AG04449 (cell line): ENCODE measurements around the gene SLC25A53.

Experiments used
- CTCF ChIA-PET: fragments of 350-600 bp; formaldehyde crosslinking; extraction: SDS; loops from one replicate; lab custom pipeline; 2021; ENCODE audit warnings: antibody characterized with exemption; lab: Yijun Ruan, JAX
- POLR2A ChIA-PET: fragments of 400-600, 350-600 bp; formaldehyde crosslinking; extraction: SDS; loops from one replicate; lab custom pipeline; 2020; ENCODE audit warnings: antibody characterized with exemption, inconsistent platforms; lab: Yijun Ruan, JAX
- DNase-seq: peaks from one replicate; pipeline ENCODE4 v3.0.0-alpha.2; 2010; ENCODE audit warnings: low read depth, low spot score
- H3K4me3 ChIP-seq: 2 replicates; pipeline ENCODE4 v1.5.1; 2011; ENCODE audit warnings: low read depth, mild to moderate bottlenecking, control low read depth, low read length
- TF ChIP-seq, protein P1 (sequence below): IDR thresholded peaks from one replicate; pipeline ENCODE4 v1.5.1; 2011; ENCODE audit warnings: mild to moderate bottlenecking, moderate library complexity, low read length, control low read depth, inconsistent platforms; ENCODE audit not compliant: insufficient read depth; ENCODE audit errors: missing control alignments

SLC25A53 gene

DNA sequence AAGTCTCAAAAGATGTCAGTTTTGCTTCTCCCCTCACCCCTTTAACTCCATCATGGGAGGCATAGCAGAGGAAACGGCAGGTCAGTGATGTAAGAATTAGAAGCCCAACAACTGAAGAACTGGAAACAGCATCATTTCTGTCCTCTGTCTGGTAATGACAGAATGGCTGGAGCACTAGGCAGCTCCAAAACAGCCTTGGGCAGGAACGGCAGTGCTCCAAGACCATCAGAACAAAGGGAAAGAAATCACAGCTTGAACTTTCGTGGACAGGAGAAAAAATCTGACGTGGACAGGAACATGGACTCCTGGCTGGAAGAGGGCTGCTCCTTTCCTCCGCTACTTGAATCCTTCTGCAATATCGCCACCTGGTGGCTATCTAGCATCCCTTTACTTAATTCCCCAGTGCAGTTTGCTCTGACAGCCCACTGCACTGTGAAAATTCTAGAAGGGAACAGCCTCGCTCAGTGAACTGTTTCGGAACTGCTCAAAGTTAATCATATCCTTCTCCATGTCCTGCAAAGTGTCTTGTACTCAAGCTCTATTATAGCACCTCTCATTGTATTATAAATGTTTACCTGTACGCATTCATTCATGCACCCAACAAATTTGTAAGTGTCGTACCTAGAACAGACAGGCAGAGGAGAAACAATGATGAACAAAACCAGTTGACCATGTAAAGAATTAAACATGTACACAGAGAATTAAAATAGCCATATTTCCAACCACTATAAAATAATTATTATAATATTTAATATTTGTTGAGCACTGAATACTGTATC, 20.4 kb downstream of the SLC25A53 start:
- POLR2A ChIA-PET: interaction anchor here (0.8 kb wide), 1 partner anchor 24 kb away, joined by 5 read pairs; the partner anchor contains the start of gene ZCCHC18
- TF ChIP-seq, protein P1, sequence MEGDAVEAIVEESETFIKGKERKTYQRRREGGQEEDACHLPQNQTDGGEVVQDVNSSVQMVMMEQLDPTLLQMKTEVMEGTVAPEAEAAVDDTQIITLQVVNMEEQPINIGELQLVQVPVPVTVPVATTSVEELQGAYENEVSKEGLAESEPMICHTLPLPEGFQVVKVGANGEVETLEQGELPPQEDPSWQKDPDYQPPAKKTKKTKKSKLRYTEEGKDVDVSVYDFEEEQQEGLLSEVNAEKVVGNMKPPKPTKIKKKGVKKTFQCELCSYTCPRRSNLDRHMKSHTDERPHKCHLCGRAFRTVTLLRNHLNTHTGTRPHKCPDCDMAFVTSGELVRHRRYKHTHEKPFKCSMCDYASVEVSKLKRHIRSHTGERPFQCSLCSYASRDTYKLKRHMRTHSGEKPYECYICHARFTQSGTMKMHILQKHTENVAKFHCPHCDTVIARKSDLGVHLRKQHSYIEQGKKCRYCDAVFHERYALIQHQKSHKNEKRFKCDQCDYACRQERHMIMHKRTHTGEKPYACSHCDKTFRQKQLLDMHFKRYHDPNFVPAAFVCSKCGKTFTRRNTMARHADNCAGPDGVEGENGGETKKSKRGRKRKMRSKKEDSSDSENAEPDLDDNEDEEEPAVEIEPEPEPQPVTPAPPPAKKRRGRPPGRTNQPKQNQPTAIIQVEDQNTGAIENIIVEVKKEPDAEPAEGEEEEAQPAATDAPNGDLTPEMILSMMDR: peak; percentile 58
- DNase-seq: peak; percentile 53
- CTCF ChIA-PET: interaction anchor here (0.7 to 2.7 kb wide), 23 partner anchors 8 to 446 kb away, joined by 3 to 17 read pairs (median 6); partner anchors contain the start of genes RAB9B, SLC25A53 and ZCCHC18
- peak overlapping the region; percentile 58 for H3K4me3 ChIP-seq

GRCh38 chrX:104135677-104136076, 21.1 kb downstream of the SLC25A53 start:
- H3K4me3 ChIP-seq: no peak overlapping the region
- CTCF ChIA-PET: interaction anchor here (0.7 to 2.6 kb wide), 20 partner anchors 8 to 445 kb away, joined by 3 to 17 read pairs (median 6); partner anchors contain the start of genes RAB9B, SLC25A53 and ZCCHC18
- POLR2A ChIA-PET: no interaction called here
- TF ChIP-seq, protein P1: no peak
- no peak for DNase-seq

DNA sequence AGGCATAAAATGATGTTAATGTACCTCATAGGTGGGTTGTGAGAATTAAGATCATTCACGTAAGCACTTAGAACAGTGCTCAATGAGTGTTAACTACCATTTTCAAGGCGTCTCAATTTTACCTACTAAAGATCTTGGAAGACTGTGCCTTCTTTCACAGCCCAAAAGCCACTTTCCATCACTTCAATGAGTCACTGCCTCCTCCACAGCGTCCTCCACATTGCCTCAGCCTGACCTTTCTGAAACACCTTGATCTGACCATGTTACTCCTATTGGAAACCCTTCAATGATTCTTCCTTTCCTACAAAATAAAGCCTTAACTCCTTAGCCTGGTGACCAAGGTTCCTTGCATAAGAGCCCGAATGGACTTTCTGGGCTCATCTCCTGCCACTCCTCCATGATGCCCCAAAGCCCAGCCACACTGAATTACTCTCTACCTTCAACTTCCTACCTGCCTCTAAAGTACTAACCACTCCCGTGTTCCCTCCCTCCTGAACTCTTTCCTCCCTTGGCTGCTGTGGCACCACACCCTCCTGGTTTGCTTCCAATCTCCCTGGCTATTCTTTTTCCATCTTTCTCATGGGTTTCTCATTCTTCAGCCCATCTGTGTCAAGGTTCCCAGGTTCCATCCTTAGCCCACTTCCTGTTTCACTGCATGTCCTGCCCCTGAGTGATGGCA, 22.1 kb downstream of the SLC25A53 start:
- CTCF ChIA-PET: interaction anchor here (1.1 kb wide), 1 partner anchor 21 kb away, joined by 3 read pairs; no protein-coding TSS in a partner anchor
- no peak overlapping the region for H3K4me3 ChIP-seq
- TF ChIP-seq, protein P1: no peak
- DNase-seq: no peak
- POLR2A ChIA-PET: no interaction called here

DNA sequence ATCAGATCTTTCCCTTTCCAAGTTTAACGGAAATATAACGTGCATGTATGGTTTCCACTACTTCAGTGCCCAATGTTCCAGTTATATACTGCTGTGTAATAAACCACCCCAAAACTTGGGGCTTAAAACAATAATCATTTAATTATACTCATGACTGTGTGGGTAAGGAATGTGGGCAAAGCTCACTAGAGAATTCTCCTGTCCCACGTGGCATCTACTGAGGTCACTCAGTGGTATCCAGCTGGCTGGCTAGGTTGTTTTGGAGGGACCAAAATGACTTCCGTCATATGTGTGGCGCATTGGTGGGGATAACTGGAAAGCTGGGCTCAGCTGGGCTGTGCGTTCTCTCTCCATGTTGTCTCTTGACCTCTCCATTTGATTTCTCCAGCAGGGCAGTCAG, 26.0 kb downstream of the SLC25A53 start:
- ChIA-PET POLR2A (no interaction called here), CTCF (no interaction called here)
- no peak for DNase-seq
- H3K4me3 ChIP-seq: no peak overlapping the region
- TF ChIP-seq, protein P1: no peak

DNA sequence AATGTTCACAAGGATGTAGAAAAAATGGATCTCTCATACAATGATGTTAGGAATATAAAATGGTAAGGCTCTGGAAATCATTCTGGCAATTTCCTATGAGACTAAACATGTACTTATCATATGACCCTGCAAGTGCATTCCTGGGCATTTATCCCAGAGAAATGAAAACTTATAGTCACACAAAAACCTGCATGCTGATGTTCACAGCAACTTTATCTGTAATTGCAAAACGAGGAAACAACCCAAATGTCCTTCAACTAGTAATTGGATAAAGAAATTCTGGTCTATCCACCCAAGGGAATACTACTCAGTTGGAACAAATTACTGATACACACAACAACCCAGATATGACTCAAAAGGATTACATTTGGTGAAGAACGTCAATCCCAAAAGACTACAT, 30.0 kb downstream of the SLC25A53 start:
- no peak for DNase-seq
- H3K4me3 ChIP-seq: no peak overlapping the region
- ChIA-PET CTCF (interaction anchor here (1.3 to 2.2 kb wide), 3 partner anchors 9 to 40 kb away, joined by 3 to 7 read pairs (median 5); partner anchors contain the start of gene ZCCHC18), POLR2A (no interaction called here)
- TF ChIP-seq, protein P1: no peak

DNA sequence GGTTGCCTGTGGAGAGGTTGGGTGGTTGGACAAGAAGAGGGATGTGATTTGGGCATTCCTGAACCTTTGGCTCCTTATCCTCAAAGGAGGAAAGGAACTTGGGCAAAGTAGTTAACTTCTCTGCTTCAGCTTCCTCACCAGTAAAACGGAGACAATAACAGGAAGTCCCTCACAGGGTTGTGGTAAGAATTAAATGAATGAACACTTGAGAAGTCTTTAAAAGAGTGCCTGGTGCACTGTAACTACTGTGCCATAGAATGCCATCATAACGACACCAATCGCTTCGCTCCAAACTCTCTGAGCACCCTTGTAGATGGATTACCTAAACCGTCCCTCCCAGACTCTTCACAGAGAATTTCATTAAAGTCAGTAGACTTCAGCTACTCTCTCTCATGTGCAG, 34.0 kb downstream of the SLC25A53 start:
- no peak for DNase-seq
- H3K4me3 ChIP-seq: no peak overlapping the region
- POLR2A ChIA-PET: no interaction called here
- TF ChIP-seq, protein P1: no peak
- CTCF ChIA-PET: interaction anchor here (1.2 kb wide), 1 partner anchor 14 kb away, joined by 6 read pairs; no protein-coding TSS in a partner anchor
